Activated T-helper 1 cell treated with Interleukin-2 at 50 U/mL for 16 hours (primary cell): ENCODE results near the gene BRAT1.

Experiments used
- DNase-seq: peaks from one replicate; pipeline ENCODE4 v3.0.0-alpha.2; 2020; ENCODE audit warnings: low read depth

BRAT1 gene

DNA sequence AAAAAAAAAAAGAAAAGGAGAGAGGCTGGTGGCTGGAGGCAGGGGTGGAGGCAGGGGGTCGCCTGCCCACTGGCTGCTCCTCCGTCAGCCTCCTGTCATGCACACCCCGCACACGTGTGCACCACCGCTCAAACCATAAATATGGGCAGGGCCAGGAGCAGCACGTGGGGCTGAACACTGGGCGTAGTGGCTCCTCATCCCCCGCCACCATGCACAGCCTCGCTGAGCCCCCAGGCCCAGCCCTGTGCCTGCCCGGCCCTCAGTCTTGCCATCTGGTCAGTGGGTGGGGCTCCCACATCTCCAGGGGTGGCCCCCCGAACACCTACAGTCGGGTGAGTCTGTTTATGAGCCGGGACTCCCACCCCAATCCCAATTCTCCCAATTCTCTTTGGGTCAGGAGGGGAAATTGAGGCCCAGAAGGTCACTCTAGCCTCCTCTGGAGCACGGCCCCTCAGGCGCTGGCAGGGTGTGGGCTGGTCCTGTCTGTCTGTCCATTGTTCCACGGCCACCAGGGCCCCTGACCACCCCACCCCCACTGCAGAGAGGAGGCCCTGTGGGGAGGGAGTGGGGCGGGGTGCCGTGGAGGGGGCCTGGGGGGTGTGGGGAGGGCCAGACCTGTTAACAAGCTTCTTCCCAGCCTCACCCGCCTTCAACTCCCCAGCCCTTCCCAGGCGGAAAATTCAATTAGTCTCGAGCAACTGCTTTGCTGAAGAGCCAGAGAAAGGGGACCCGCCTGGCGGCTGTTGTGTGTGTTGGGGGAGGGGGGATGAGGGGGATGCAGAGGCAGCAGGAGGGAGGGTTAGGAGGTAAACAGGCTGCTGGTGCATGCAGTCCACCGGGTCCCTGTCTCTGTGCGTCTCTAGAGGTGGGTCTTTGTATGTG lies 59.7 kb downstream of the BRAT1 start:
- DNase-seq: no peak

DNA sequence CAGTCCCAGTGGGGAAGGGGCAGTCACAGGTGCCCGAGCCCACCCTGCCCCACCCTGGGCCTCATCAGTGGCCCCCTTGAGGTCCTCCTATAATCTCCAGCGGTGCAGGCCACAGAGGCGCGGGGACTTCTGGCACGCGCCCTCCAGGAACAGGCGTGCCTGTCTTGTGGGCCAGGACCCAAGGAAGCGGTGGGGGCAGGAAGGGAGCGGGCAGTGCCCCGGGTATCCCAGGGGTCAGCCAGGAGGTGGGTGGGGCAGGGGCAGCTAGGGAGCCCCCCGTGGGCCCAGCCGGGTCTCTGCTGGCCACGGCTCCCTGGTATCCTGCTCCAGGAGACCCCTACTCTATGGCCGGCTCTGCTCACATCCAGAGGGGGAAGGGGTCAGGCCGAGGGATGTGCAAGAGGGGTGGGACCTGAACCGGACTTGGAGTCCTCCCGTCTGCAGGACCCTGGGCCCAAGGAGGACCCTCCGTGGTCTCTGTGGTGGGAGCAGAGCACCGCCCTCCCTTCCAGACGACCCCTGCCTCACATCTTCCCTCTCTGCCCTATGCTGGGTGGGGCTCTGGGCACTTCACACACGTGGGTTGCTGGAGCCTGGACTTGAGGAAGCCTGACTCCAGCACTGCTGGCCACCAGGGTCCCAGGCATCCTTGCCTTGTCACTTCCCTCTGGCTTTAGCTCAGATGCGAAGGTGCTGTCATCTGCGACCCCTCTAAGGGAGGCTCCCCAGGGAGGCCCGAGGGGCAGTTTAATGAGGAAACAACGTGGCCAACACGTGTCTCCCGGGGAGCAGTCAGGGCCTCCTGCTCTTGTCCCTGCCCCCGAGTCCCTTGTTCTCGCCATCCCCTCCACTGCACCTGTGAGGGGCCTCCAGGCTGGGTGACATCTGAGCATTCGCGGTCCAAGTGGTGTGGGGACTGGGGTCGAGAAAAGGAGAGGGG lies 60.9 kb downstream of the BRAT1 start:
- no peak for DNase-seq

DNA sequence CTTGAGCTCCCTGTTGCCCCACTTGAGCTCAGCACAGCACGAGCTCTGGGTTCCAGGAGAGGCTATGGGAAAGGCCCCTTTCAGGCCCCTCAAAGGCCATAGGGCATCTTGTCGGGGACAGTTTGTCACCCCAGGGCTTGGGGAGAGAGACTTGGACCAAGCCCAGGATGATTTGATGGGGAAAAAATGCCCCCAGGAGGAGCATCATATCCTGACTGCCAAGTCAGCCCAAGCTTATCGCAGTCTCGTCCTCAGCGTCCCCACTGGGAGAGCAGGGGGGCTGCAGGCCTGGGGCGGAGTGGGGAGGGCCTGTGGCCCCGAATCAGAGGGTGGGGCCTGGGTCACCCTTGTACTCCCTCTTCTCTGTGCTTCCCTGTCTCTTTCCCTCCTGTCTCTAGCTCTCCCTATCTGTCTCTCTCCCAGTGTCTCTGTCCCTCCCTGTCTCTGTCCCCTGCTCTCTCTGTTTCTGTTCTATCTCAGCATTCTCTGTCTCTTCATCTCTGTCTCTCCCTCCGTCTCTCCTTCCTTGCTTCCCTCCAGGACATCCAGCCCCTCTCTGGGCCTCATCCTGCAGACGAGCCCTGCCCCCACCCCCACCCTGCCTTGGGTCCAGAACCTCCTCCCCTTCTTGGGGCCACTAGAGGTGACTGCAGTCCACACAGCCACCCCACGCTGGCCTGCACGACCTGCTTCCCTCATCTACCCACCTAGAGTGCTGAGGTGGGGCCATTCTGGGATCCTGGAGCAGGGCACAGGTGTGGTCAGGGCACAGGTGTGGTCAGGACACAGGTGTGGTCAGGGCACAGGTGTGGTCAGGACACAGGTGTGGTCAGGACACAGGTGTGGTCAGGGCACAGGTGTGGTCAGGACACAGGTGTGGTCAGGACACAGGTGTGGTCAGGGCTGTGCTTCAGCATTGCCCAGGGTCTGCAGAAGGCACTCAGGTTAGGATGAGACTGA lies 61.8 kb downstream of the BRAT1 start:
- no peak for DNase-seq

DNA sequence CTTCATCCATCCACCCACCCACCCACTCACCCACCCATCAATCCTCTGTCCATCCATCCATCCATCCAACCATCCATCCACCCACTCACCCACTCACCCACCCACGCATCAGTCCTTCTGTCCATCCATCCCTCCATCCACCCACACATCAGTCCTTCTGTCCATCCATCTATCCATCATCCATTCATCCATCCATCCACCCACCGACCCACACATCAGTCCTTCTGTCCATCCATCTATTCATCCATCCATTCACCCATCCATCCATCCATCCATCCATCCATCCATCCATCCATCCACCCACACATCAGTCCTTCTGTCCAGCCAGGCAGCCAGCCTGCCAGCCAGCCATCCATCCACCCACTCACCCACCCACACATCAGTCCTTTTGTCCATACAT lies 63.3 kb downstream of the BRAT1 start:
- no peak for DNase-seq

DNA sequence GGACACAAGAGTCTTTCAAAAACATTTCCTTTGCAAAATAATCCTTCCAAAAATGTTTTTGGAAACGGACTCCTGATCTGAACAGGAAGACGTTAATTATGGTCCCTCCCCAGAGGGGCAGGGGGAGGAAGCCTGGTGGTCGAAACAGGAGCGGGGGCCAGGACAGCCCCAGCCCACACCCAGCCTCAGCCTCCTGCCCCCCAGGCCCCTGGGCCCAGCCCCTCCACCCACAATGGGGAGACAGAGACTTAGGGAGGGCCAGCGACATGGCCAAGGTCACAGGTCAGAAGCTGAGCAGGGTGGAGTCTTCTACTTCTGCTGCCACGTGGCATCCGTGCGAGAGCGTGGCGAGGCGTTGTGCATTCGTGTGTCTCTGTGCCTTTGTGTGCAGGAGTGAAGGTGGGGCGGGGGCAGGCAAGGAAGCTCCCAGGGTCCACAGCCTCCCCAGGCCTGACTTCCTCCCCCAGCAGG lies 65.1 kb downstream of the BRAT1 start:
- DNase-seq: no peak

DNA sequence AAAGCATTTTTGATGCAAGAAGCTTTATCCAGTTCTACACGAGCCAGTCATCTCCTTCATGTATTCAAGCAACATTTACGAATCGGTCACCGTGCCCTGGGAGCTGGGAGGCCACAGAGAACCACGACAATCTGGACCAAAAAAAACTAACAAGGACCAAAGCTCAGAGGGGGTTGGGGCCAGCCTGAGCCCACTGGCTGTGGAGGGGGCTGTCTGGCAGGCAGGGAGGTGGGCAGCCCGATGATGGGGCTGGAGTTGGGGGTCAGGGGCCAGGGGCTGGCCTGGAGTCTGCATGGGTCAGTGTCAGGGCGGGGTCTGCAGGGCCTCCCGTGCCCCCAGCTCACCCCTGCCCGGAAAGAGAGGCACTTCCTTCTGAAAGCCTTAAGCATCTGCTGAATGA lies 66.6 kb downstream of the BRAT1 start:
- no peak for DNase-seq

DNA sequence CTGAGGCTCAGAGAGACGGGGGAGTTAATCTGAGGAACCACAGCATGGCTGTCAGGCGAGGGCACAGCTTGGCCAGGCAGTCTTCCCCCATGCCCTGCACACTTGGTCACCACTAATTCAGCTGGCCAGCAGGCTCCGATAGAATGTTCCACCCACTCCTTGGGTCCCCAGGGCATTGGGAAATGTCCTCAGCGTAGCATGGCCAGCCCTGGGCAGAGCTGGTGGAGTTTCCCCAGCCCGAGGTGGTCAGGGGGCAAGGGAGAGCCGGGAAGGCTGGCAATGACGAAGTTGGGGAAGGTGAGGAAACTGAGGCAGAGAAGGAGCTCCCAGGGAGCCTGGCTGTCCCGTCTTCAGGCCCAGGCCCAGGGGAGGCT lies 67.1 kb downstream of the BRAT1 start:
- DNase-seq: no peak
